Activated T-cell treated with anti-CD3 and anti-CD28 coated beads, Interleukin-2, amount 50 U/mL, for 72 hours (primary cell): ENCODE results near the gene ASRGL1. TPM values are rescaled to one million over a fixed set of nuclear protein-coding genes. Genes with fewer than 3 reads are reported as not detected.
A peak's percentile ranks its signal among the peaks of the same experiment; 100 is the strongest.
"Not testable (repeated sequence)": the region's sequence is repeated elsewhere in the genome, so short reads cannot be mapped to it uniquely, and the experiment has no call there.

Source experiments
- ATAC-seq, 2 donors: fragments of 150-1000 bp; cut with Tn5 transposase; replicated peaks in 1 of 2; 2 replicates each; pipeline ENCODE4 v1.10.0; 2021; ENCODE audit warnings: moderate library complexity in 2 of 2, mild to moderate bottlenecking in 1 of 2
- DNase-seq, 2 donors: peaks; one replicate each; pipeline ENCODE4 v3.0.0; 2021 to 2022; ENCODE audit warnings: mixed read lengths in 1 of 2
- H3K27ac Mint-ChIP-seq: one replicate; pipeline ENCODE4 v1.8.0; 2022; ENCODE audit warnings: mild to moderate bottlenecking, moderate library complexity, mixed read lengths
- H3K27me3 Mint-ChIP-seq: one replicate; pipeline ENCODE4 v1.8.0; 2022; ENCODE audit warnings: low read depth, mixed read lengths
- H3K36me3 Mint-ChIP-seq, 2 donors: one replicate each; pipeline ENCODE4 v1.8.0; 2022; ENCODE audit warnings: mixed read lengths in 2 of 2, mild to moderate bottlenecking in 1 of 2; ENCODE audit not compliant: insufficient read depth in 2 of 2
- H3K4me1 Mint-ChIP-seq: one replicate; pipeline ENCODE4 v1.8.0; 2022; ENCODE audit warnings: low read depth, mixed read lengths
- H3K4me3 Mint-ChIP-seq, 2 donors: one replicate each; pipeline ENCODE4 v1.8.0; 2022; ENCODE audit warnings: mild to moderate bottlenecking in 2 of 2, mixed read lengths in 2 of 2, moderate library complexity in 2 of 2
- H3K9me3 Mint-ChIP-seq, 2 donors: one replicate each; pipeline ENCODE4 v1.8.0; 2022; ENCODE audit warnings: mixed read lengths in 2 of 2
- total RNA-seq, 2 donors: library from RNA; stranded (reverse); gene quantifications; one replicate each; pipeline ENCODE4 v1.2.3, GENCODE V29; 2022

The ASRGL1 gene
- total RNA-seq, 2 donors from 2014 or later, result 5.1 to 8.8 TPM

GRCh38 chr11:62368861-62369477 lies 31.7 kb downstream of the ASRGL1 start:
- H3K9me3 Mint-ChIP-seq, H3K27ac Mint-ChIP-seq, DNase-seq, H3K27me3 Mint-ChIP-seq, H3K4me3 Mint-ChIP-seq, H3K36me3 Mint-ChIP-seq, ATAC-seq: not testable (repeated sequence)
- H3K4me1 Mint-ChIP-seq, result peaks cover 11% of the 10 kb centered on the region

- Mint-ChIP-seq H3K4me1 (peaks cover 11% of the 10 kb centered on the region), H3K36me3 (no peaks in the 10 kb centered on the region), H3K9me3 (no peaks in the 10 kb centered on the region), H3K27me3 (no peaks in the 10 kb centered on the region), H3K4me3 (peak overlapping the region; percentile 81 to 82), H3K27ac (peak overlapping the region; percentile 77)
- ATAC-seq (peak; percentile 93 to 96), DNase-seq (peak; percentile 57 to 68)
Measured at GRCh38 chr11:62370743-62371440, 33.6 kb downstream of the ASRGL1 start.

GRCh38 chr11:62372871-62373270 lies 35.6 kb downstream of the ASRGL1 start:
- H3K27me3 Mint-ChIP-seq, result no peaks in the 10 kb centered on the region
- no peaks in the 10 kb centered on the region for H3K36me3 Mint-ChIP-seq
- no peak for DNase-seq
- H3K9me3 Mint-ChIP-seq, result no peaks in the 10 kb centered on the region
- no peak overlapping the region for H3K27ac Mint-ChIP-seq
- no peak overlapping the region for H3K4me3 Mint-ChIP-seq
- peak in 1 of 2 donors; percentile 41 for ATAC-seq
- H3K4me1 Mint-ChIP-seq, result peaks cover 11% of the 10 kb centered on the region

- Mint-ChIP-seq H3K27me3 (no peaks in the 10 kb centered on the region), H3K9me3 (no peaks in the 10 kb centered on the region), H3K36me3 (no peaks in the 10 kb centered on the region), H3K4me1 (peaks cover 11% of the 10 kb centered on the region), H3K4me3 (no peak overlapping the region), H3K27ac (no peak overlapping the region)
- ATAC-seq (no peak), DNase-seq (no peak)
Measured at GRCh38 chr11:62373464-62374119, 36.3 kb downstream of the ASRGL1 start.

GRCh38 chr11:62374801-62375200 lies 37.6 kb downstream of the ASRGL1 start:
- peaks cover 11% of the 10 kb centered on the region for H3K4me1 Mint-ChIP-seq
- H3K36me3 Mint-ChIP-seq, result no peaks in the 10 kb centered on the region
- H3K27ac Mint-ChIP-seq, result no peak overlapping the region
- DNase-seq (no peak), ATAC-seq (no peak)
- H3K4me3 Mint-ChIP-seq, result no peak overlapping the region
- H3K27me3 Mint-ChIP-seq, result no peaks in the 10 kb centered on the region
- no peaks in the 10 kb centered on the region for H3K9me3 Mint-ChIP-seq

- not testable (repeated sequence) for ATAC-seq, H3K36me3 Mint-ChIP-seq, H3K27me3 Mint-ChIP-seq, H3K4me3 Mint-ChIP-seq, DNase-seq, H3K9me3 Mint-ChIP-seq, H3K27ac Mint-ChIP-seq
- H3K4me1 Mint-ChIP-seq, result peaks cover 12% of the 10 kb centered on the region
Measured at GRCh38 chr11:62378459-62379063, 41.3 kb downstream of the ASRGL1 start.

- peaks cover 12% of the 10 kb centered on the region for H3K4me1 Mint-ChIP-seq
- ATAC-seq, H3K27me3 Mint-ChIP-seq, H3K36me3 Mint-ChIP-seq, H3K27ac Mint-ChIP-seq, H3K9me3 Mint-ChIP-seq, H3K4me3 Mint-ChIP-seq, DNase-seq: not testable (repeated sequence)
Measured at GRCh38 chr11:62379586-62379985, 42.3 kb downstream of the ASRGL1 start.

GRCh38 chr11:62380821-62381245 lies 43.6 kb downstream of the ASRGL1 start:
- H3K27ac Mint-ChIP-seq, H3K27me3 Mint-ChIP-seq, H3K9me3 Mint-ChIP-seq, H3K36me3 Mint-ChIP-seq: not testable (repeated sequence)
- ATAC-seq (peak; percentile 76 to 82), DNase-seq (peak; percentile 45 to 57)
- Mint-ChIP-seq H3K4me1 (peaks cover 17% of the 10 kb centered on the region), H3K4me3 (peak overlapping the region in 1 of 2 donors; percentile 3)

- Mint-ChIP-seq H3K9me3 (no peaks in the 10 kb centered on the region), H3K4me3 (no peak overlapping the region), H3K27me3 (no peaks in the 10 kb centered on the region), H3K36me3 (no peaks in the 10 kb centered on the region), H3K27ac (no peak overlapping the region), H3K4me1 (peaks cover 25% of the 10 kb centered on the region)
- DNase-seq (no peak), ATAC-seq (no peak)
Measured at GRCh38 chr11:62383822-62384221, 46.6 kb downstream of the ASRGL1 start.

GRCh38 chr11:62386083-62386482 lies 48.8 kb downstream of the ASRGL1 start:
- ATAC-seq, result peak; percentile 58 to 61
- H3K9me3 Mint-ChIP-seq, H3K4me3 Mint-ChIP-seq, H3K27ac Mint-ChIP-seq, H3K36me3 Mint-ChIP-seq, H3K27me3 Mint-ChIP-seq: not testable (repeated sequence)
- H3K4me1 Mint-ChIP-seq, result peaks cover 18% of the 10 kb centered on the region
- peak in 1 of 2 donors; percentile 24 for DNase-seq

- H3K4me1 Mint-ChIP-seq, result peaks cover 13% of the 10 kb centered on the region
- no peaks in the 10 kb centered on the region for H3K36me3 Mint-ChIP-seq
- no peaks in the 10 kb centered on the region for H3K9me3 Mint-ChIP-seq
- no peak for DNase-seq
- no peak overlapping the region for H3K4me3 Mint-ChIP-seq
- no peak overlapping the region for H3K27ac Mint-ChIP-seq
- H3K27me3 Mint-ChIP-seq, result no peaks in the 10 kb centered on the region
- ATAC-seq, result no peak
Measured at GRCh38 chr11:62387381-62387780, 50.1 kb downstream of the ASRGL1 start.

GRCh38 chr11:62388999-62389398 lies 51.8 kb downstream of the ASRGL1 start:
- Mint-ChIP-seq H3K4me1 (peaks cover 13% of the 10 kb centered on the region), H3K27ac (no peak overlapping the region)

GRCh38 chr11:62390237-62390636 lies 53.0 kb downstream of the ASRGL1 start:
- Mint-ChIP-seq H3K4me3 (no peak overlapping the region), H3K4me1 (peaks cover 16% of the 10 kb centered on the region), H3K27ac (no peak overlapping the region), H3K9me3 (no peaks in the 10 kb centered on the region), H3K36me3 (no peaks in the 10 kb centered on the region), H3K27me3 (no peaks in the 10 kb centered on the region)
- DNase-seq (no peak), ATAC-seq (no peak)

More at GRCh38 chr11:62388999-62389398, 51.8 kb downstream of the ASRGL1 start:
- ATAC-seq, result no peak
- H3K9me3 Mint-ChIP-seq, result no peaks in the 10 kb centered on the region
- no peaks in the 10 kb centered on the region for H3K27me3 Mint-ChIP-seq
- no peaks in the 10 kb centered on the region for H3K36me3 Mint-ChIP-seq
- H3K4me3 Mint-ChIP-seq, result no peak overlapping the region
- no peak for DNase-seq
